HCT116 (cell line): Measurements from ENCODE around the gene PFN3. TPM values are rescaled to one million over a fixed set of nuclear protein-coding genes. Genes with fewer than 3 reads are reported as not detected.

Source experiments
- ATAC-seq: fragments of 200-7000 bp; cut with Tn5 transposase; 2 replicates; pipeline ENCODE4 v1.9.1; 2020; ENCODE audit warnings: mild to moderate bottlenecking, moderate library complexity
- BruUV-seq: library from RNA; stranded (reverse); fragments of 400-500 nt; replicated peaks from 2 replicates; lab custom pipeline; 2021; lab: Mats Ljungman, UMichigan
- CTCF ChIA-PET: fragments of 300-600 bp; sonication (Branson Sonifier 250); formaldehyde crosslinking; loops from one replicate; lab custom pipeline; 2021; ENCODE audit warnings: antibody characterized with exemption; lab: Charles Lee
- POLR2A ChIA-PET: fragments of 300-600, 350-600 bp; sonication (Branson Sonifier 250); formaldehyde crosslinking; loops from one replicate; lab custom pipeline; 2021; ENCODE audit warnings: antibody characterized with exemption; lab: Charles Lee
- RAD21 ChIA-PET, 2 experiments: fragments of 300-600 bp; sonication (Branson Sonifier 250); formaldehyde crosslinking; loops; one replicate each; lab custom pipeline; 2023; ENCODE audit warnings: low total read pairs in 2 of 2; ENCODE audit not compliant: uncharacterized antibody in 2 of 2, unreplicated experiment in 2 of 2, low non-redundant PET in 1 of 2; lab: Charles Lee
- DNase-seq: peaks from one replicate; pipeline ENCODE4 v3.0.0-alpha.2; 2010; ENCODE audit warnings: low read depth, low spot score
- H2AFZ ChIP-seq: fragments of 200-600 bp; shearing (Covaris generic), sonication (generic); 2 replicates; pipeline ENCODE4 v1.6.1; 2017; ENCODE audit warnings: low read depth, mixed run types, mixed read lengths, antibody characterized with exemption, low read length; ENCODE audit not compliant: poor library complexity, severe bottlenecking
- H3K27ac ChIP-seq: 2 replicates; pipeline ENCODE4 v1.5.1; 2012; ENCODE audit warnings: low read depth, low read length
- H3K27me3 ChIP-seq: fragments of 200-600 bp; sonication (generic); 2 replicates; pipeline ENCODE4 v1.6.1; 2016; ENCODE audit warnings: mixed run types, low read length, mixed read lengths; ENCODE audit not compliant: insufficient read depth
- H3K36me3 ChIP-seq, 2 experiments: fragments of 200-500 bp in 1 of 2; fragments of 200-600 bp in 1 of 2; sonication (Bioruptor generic) in 1 of 2; sonication (generic) in 1 of 2; 2 replicates each; pipeline versions ENCODE4 v1.5.1 to v1.6.1; 2014 to 2016; ENCODE audit warnings: low read length in 2 of 2, inconsistent platforms in 1 of 2, mixed read lengths in 1 of 2, mixed run types in 1 of 2; ENCODE audit not compliant: insufficient read depth in 2 of 2, control insufficient read depth in 1 of 2
- H3K4me1 ChIP-seq, 2 experiments: fragments of 200-600 bp in 1 of 2; sonication (generic) in 1 of 2; 2 replicates each; pipeline versions ENCODE4 v1.5.1 to v1.6.1; 2012 to 2017; ENCODE audit warnings: low read length in 2 of 2, inconsistent platforms in 1 of 2, mild to moderate bottlenecking in 1 of 2, mixed read lengths in 1 of 2, mixed run types in 1 of 2, moderate library complexity in 1 of 2; ENCODE audit not compliant: insufficient read depth in 2 of 2, control insufficient read depth in 1 of 2
- H3K4me2 ChIP-seq: fragments of 200-600 bp; sonication (generic); 2 replicates; pipeline ENCODE4 v1.6.1; 2017; ENCODE audit warnings: mixed run types, low read length, mixed read lengths
- H3K4me3 ChIP-seq, 2 experiments: fragments of 200-600 bp in 1 of 2; sonication (generic) in 1 of 2; replicated peaks in 1 of 2; 2 replicates each; pipeline ENCODE4 v1.5.1; 2011 to 2016; ENCODE audit warnings: low read length in 2 of 2, control low read depth in 1 of 2, low read depth in 1 of 2, mild to moderate bottlenecking in 1 of 2, mixed read lengths in 1 of 2, mixed run types in 1 of 2
- H3K79me2 ChIP-seq: fragments of 200-600 bp; sonication (generic); 2 replicates; pipeline ENCODE4 v1.6.1; 2017; ENCODE audit warnings: mild to moderate bottlenecking, mixed run types, low read length, moderate library complexity, mixed read lengths; ENCODE audit not compliant: insufficient read depth
- H3K9ac ChIP-seq: fragments of 200-600 bp; sonication (generic); 2 replicates; pipeline ENCODE4 v1.6.1; 2016; ENCODE audit warnings: low read length, mixed read lengths
- H3K9me2 ChIP-seq: fragments of 200-600 bp; sonication (generic), shearing (Covaris generic); 2 replicates; pipeline ENCODE4 v1.6.1; 2017; ENCODE audit warnings: mixed run types, mild to moderate bottlenecking, moderate library complexity; ENCODE audit not compliant: insufficient read depth
- H3K9me3 ChIP-seq, 2 experiments: fragments of 200-500 bp in 1 of 2; fragments of 200-600 bp in 1 of 2; sonication (Bioruptor generic) in 1 of 2; sonication (generic) in 1 of 2; 2 replicates each; pipeline ENCODE4 v1.6.1; 2014 to 2017; ENCODE audit warnings: low read length in 2 of 2, mixed read lengths in 2 of 2, inconsistent platforms in 1 of 2, low read depth in 1 of 2, mild to moderate bottlenecking in 1 of 2, mixed run types in 1 of 2, moderate library complexity in 1 of 2; ENCODE audit not compliant: control insufficient read depth in 1 of 2, insufficient read depth in 1 of 2
- H4K20me1 ChIP-seq: fragments of 200-600 bp; sonication (generic), shearing (Covaris generic); 2 replicates; pipeline ENCODE4 v1.6.1; 2017; ENCODE audit warnings: mixed run types, mild to moderate bottlenecking, moderate library complexity; ENCODE audit not compliant: insufficient read depth
- ATF3 ChIP-seq: IDR thresholded peaks from 2 replicates; pipeline ENCODE4 v1.6.1; 2012
- CBX3 ChIP-seq: IDR thresholded peaks from 2 replicates; pipeline ENCODE4 v1.6.1; 2012; ENCODE audit warnings: low read depth
- ELF1 ChIP-seq: IDR thresholded peaks from 2 replicates; pipeline ENCODE4 v1.6.1; 2012; ENCODE audit warnings: low read depth, borderline replicate concordance
- FOSL1 ChIP-seq: IDR thresholded peaks from 2 replicates; pipeline ENCODE4 v1.6.1; 2012; ENCODE audit warnings: low read depth
- POLR2A ChIP-seq: IDR thresholded peaks from 2 replicates; pipeline ENCODE4 v1.7.0; 2011; ENCODE audit warnings: borderline replicate concordance; ENCODE audit not compliant: insufficient read depth, insufficient read length; ENCODE audit errors: extremely low read depth
- POLR2AphosphoS5 ChIP-seq: IDR thresholded peaks from 2 replicates; pipeline ENCODE4 v1.6.1; 2011; ENCODE audit warnings: mild to moderate bottlenecking, low read depth, low read length, moderate library complexity
- RAD21 ChIP-seq: IDR thresholded peaks from 2 replicates; pipeline ENCODE4 v1.6.1; 2012; ENCODE audit warnings: low read depth, mild to moderate bottlenecking
- SIN3A ChIP-seq: IDR thresholded peaks from 2 replicates; pipeline ENCODE4 v1.6.1; 2012; ENCODE audit warnings: low read depth
- SP1 ChIP-seq: IDR thresholded peaks from 2 replicates; pipeline ENCODE4 v1.6.1; 2012; ENCODE audit warnings: low read depth
- SRF ChIP-seq: IDR thresholded peaks from 2 replicates; pipeline ENCODE4 v1.6.1; 2012; ENCODE audit warnings: low read depth
- TCF7L2 ChIP-seq: IDR thresholded peaks from 2 replicates; pipeline ENCODE4 v1.7.0; 2011; ENCODE audit warnings: borderline replicate concordance, inconsistent platforms; ENCODE audit not compliant: insufficient read depth, insufficient read length; ENCODE audit errors: extremely low read depth
- ZBTB33 ChIP-seq: IDR thresholded peaks from 2 replicates; pipeline ENCODE4 v1.6.1; 2011; ENCODE audit warnings: mild to moderate bottlenecking, low read length, moderate library complexity; ENCODE audit not compliant: insufficient replicate concordance; ENCODE audit errors: extremely low read depth
- ZFX ChIP-seq: fragments of 450-650 bp; IDR thresholded peaks from 2 replicates; pipeline ENCODE4 v1.6.1; 2017
- ZNF274 ChIP-seq: fragments of 200-500 bp; sonication (Bioruptor generic); IDR thresholded peaks from 2 replicates; pipeline ENCODE4 v1.6.1; 2014; ENCODE audit warnings: mild to moderate bottlenecking, low read depth, low read length, inconsistent platforms
- intact Hi-C: fragments of 100-400 bp; cut with micrococcal nuclease; formaldehyde crosslinking; loops from 2 replicates; pipeline ENCODE4 v1.10.0; 2022
- total RNA-seq: library from RNA; stranded (reverse); gene quantifications from one replicate; pipeline ENCODE4 v1.2.1, GENCODE V29; 2021; ENCODE audit not compliant: unreplicated experiment

PFN3 gene
- total RNA-seq, 1 experiment from 2014 or later = not detected

- no peak for TF ChIP-seq ELF1
- no peak for TF ChIP-seq POLR2AphosphoS5
- no peak for TF ChIP-seq SIN3A
- TF ChIP-seq CBX3 = no peak
- no peak for TF ChIP-seq ZNF274
- TF ChIP-seq RAD21 = no peak
- TF ChIP-seq ZFX = no peak
- no peak for TF ChIP-seq ZBTB33
- no peak for TF ChIP-seq SRF
Observed at GRCh38 chr5:177365845-177366527, 34.5 kb downstream of the PFN3 start (continued).

- Histone ChIP-seq H3K9me3 (no peaks in the 10 kb centered on the region), H2AFZ (no peak overlapping the region), H3K9me2 (no peaks in the 10 kb centered on the region), H3K4me2 (no peak overlapping the region), H3K4me3 (no peak overlapping the region), H4K20me1 (no peaks in the 10 kb centered on the region), H3K4me1 (peaks cover 19 to 41% of the 10 kb centered on the region in 2 experiments; a peak in 3 of 4 replicates), H3K27ac (no peak overlapping the region), H3K9ac (no peak overlapping the region), H3K79me2 (no peaks in the 10 kb centered on the region), H3K36me3 (no peaks in the 10 kb centered on the region), H3K27me3 (no peaks in the 10 kb centered on the region)
- CTCF ChIA-PET = interaction anchor here (1.0 to 1.8 kb wide), 3 partner anchors 26 to 255 kb away, joined by 3 to 5 read pairs (median 3); no protein-coding TSS in a partner anchor
- no peak for DNase-seq
- BruUV-seq = no TSS peak
- POLR2A ChIA-PET = no interaction called here
- intact Hi-C loops = no loop called here
- no peak for TF ChIP-seq SRF
- TF ChIP-seq FOSL1 = no peak
- TF ChIP-seq ATF3 = no peak
- TF ChIP-seq ZFX = no peak
- TF ChIP-seq SP1 = no peak
- TF ChIP-seq ELF1 = no peak
- no peak for TF ChIP-seq SIN3A
- TF ChIP-seq ZNF274 = no peak
- no peak for TF ChIP-seq POLR2A
- TF ChIP-seq POLR2AphosphoS5 = no peak
- no peak for TF ChIP-seq TCF7L2
- ATAC-seq = no peak
- RAD21 ChIA-PET = no interaction called here
Observed at GRCh38 chr5:177364159-177364962, 36.1 kb downstream of the PFN3 start.
